T-helper 9 cell (primary cell): ENCODE data around the gene ZDHHC24.
"Not testable (repeated sequence)": the region's sequence is repeated elsewhere in the genome, so short reads cannot be mapped to it uniquely, and the experiment has no call there.

Experiments used
- DNase-seq: peaks from one replicate; pipeline ENCODE4 v3.0.0-alpha.2; 2020
- total RNA-seq, 2 donors: gene quantifications; one replicate each; lab custom pipeline; 2026; lab: John Stamatoyannopoulos, UW

The ZDHHC24 gene, protein sequence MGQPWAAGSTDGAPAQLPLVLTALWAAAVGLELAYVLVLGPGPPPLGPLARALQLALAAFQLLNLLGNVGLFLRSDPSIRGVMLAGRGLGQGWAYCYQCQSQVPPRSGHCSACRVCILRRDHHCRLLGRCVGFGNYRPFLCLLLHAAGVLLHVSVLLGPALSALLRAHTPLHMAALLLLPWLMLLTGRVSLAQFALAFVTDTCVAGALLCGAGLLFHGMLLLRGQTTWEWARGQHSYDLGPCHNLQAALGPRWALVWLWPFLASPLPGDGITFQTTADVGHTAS
- total RNA-seq, result 20.6 to 29.4 reads per million in 2 donors

DNA sequence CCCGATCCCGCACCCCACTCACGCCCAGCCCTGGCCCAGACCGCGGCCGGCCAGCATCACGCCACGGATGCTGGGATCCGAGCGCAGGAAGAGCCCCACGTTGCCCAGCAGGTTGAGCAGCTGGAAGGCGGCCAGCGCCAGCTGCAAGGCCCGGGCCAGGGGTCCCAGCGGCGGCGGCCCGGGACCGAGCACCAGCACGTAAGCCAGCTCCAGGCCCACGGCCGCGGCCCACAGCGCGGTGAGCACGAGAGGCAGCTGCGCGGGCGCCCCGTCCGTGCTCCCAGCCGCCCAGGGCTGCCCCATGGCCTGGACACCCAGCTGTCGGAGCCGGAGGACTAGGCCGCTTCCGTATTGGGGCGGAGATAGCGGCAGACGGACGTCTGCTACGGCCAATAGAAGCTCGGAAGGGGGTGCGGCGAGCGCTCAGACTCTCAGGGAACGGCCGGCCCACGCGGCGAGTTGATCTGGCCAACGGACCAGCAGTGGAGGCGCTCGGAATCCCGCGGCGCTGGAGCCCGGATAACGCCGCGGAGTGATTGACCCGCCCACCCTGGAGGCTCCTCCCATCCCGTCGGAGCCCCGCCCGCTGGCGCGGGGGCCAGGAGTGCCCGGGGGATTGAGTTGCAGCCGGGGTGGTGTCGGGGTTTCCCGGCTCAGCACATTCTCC is at the start of gene ZDHHC24:
TSS of gene ZDHHC24 (minus strand) at position 348 of the 667 bp plus-strand sequence. CDS start at position 303, 45 bp downstream.
- peak; percentile 81 for DNase-seq

DNA sequence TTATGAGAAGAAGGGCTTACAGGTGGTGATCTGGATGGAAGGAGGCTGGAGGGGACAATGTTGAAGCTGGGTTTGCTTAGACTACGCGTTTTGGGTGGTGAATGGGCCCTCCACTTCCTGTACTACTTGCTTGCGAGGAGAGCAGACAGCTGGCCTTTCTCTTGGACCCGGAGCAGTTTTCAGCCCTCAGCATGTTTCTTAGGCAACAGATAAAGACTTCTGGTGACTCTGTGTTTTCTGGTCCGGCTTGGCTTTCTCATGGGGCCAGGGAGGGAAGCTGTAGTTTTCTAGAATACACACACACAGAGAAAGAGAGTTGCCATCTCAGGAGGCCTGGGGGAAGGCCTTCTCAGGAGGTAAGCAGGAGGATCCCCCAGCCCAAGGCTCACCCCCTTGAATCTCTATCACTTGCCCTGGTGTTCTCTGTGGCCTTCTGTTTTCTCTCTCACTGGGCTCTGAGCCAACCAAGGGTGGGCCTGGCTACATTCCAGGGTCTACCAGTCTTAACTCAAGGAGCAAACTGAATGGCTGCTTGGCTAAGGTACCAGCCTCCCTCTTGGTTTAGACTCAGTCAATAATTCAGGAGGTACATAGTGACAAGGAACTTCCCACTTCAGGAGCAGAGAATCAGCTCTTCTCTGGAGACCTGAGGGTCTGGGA is 49.5 kb upstream of the ZDHHC24 start:
- no peak for DNase-seq

DNA sequence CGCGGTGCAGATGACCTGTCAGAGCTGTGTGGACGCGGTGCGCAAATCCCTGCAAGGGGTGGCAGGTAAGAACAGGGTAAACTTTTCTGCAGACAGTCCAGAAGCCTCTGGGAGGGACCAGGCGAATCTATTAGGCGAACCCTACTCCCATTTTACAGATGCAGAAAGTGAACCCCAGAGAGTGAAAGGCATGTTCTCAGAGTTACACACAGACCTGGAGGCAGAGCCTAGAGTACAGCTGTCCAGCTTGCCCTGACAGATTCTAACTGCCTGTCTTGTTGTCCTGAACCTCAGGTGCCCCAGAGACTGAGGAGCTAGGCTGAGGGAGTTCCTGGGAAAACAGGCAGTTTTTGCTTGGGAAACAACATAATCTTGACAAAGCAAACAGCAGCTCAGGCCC is 47.8 kb upstream of the ZDHHC24 start:
- DNase-seq, result no peak

DNA sequence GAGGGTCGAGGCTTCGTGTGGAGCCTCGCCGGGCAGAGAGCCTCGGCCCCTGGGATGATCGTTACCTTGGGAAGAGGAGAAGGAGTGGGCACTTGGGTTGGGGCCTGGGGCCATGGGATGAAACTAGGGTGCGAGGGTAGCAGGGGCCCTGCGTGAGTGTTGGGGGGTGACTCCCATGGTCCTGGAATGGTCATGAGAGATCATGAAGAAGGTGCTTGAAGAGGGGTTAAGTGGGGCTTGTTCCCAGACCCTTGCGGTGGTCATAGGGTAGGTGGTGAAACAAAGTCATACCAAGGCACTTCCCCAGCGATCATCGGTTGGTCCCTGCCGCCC is 47.4 kb upstream of the ZDHHC24 start:
- no peak for DNase-seq

DNA sequence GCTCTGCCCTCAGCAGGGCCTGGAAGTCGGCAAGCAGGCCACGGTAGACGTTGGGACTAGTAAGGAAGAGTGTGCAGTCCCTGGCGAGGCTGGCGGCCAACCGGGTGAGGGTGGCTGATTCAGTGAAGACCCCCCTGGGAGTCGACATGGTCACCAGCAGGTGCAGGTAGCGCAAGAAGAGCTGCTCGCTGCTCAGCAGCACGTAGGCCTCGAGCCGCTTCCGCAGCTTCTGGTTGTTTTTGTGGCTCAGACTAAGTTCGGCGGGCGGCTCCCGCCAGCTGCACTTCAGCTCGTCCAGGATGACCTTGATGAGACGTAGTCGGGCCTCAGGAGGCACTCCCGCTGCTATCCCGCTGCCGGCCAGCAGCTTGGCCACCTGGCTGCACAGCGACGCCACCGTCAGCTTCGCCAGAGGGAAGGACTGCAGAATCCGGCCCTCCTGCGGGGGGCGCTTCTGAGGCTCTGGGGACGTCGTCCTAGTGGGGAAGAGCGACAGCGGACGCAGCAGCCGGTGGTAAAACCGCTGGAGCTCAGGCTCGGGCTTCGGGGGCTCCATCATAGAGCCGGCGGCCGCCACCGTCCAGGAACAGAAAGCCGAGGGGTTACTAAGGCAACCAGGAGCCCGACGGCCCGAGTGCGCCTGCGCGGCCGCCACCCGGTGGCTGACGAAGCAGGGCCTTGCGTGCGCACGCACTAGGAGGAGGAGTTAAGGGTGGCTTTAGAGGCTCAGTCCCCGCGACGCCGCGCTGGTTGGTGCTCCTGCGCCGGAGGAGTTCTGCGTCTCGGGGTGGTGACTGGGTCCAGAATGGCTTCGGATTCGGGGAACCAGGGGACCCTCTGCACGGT is 46.8 kb upstream of the ZDHHC24 start, which contains the start of the genes CCDC87 and CCS:
TSS of gene CCDC87 (minus strand) at position 607 of the 846 bp plus-strand sequence. CDS start at position 559, 48 bp downstream.
TSS of gene CCS (plus strand) at position 729 of the 846 bp plus-strand sequence. CDS start at position 806, 77 bp downstream.
- DNase-seq, result peak; percentile 99

DNA sequence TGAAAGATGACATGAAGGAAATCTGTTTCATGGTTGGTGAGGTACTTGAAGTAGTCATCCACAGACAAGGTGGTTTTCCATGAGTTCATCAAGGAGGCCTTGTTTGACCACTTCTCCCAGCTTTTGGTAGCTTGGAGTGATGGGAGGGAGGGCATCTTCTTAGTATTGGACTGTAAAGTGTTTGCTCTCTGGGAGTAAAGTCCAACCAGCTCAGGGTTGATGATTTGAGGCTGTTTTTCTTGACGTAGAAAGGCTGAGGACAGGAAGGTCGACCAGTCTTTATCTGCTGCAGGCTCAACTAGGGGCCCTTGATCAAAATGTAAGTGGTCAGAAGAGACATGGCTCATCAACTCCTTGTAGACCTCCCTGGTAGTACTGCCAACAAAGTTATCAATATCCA is 45.3 kb upstream of the ZDHHC24 start:
- DNase-seq, result no peak

DNA sequence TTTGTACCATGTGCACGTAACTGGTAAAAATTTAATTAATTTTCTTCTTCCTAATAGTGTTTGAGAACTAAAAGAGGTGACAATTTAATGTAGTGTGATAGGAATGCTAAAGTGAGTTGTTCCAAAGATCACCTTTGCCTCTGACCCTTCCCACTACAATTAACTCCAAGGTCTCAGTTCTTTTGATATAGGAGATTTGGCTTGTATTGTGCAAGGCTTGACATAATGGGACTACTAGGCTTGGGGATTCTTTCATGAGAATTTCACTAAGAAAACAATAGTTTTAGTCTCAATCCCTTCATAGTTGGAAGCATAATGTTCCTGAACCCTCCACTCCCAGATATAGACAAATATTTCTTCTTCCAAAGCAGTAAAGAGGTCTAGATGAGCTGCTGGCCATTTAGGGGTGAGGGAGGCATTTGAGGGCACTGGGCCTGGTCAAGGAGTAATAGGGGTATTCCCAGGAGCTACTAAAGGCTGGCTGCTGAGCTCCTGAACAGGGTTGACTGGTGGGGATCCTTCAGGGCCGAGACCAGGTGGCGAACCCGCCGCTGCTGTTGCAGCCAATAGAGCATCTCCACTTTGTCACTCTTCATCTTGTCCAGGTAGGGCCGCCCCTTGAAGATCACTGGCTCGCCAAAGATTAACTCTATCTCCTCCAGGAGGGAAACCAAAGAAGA is 44.3 kb upstream of the ZDHHC24 start:
- no peak for DNase-seq

DNA sequence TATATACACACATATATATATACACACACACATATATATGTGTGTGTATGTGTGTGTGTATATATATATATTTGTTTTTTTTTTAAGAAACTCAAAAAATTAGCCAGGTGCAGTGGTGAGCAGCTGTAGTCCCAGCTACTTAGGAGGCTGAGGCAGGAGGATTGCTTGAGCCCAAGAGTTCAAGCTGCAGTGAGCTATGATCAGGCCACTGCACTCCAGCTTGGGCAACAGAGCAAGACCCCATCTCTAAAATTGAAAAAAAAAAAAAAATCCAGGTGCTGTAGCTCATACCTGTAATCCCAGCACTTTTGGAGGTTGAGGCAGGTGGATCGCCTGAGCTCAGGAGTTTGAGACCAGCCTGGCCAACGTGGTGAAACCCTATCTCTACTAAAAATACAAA is 43.5 kb upstream of the ZDHHC24 start:
- not testable (repeated sequence) for DNase-seq

DNA sequence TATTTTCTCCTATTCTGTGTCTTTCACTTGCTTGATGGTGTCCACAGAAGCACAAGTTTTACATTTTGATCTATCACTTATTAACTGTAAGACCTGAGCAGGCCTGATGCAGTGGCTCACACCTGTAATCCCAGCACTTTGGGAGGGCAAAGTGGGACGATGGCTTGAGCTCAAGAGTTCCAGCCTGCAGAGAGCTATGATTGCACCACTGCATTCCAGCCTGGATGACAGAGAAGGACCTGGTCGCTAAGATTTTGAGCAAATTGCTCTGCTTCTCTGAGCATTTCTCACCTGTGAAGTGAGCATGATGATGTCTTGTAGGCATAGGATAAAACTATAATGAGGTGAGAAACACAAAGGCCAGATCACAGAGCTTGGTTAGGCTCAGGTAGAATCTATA is 40.3 kb upstream of the ZDHHC24 start:
- DNase-seq, result no peak

DNA sequence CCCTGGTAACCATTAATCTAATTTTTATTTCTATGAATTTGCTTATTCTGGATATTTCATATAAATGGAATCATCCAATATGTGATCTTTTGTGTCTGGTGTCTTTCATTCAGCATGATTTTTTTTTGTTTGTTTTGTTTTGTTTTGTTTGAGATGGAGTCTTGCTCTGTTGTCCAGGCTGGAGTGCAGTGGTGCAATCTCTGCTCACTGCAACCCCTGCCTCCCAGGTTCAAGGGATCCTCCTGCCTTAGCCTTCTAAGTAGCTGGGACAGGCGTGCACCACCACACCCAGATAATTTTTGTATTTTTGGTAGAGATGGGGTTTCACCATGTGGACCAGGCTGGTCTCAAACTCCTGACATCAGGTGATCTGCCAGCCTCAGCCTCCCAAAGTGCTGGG is 39.6 kb upstream of the ZDHHC24 start:
- not testable (repeated sequence) for DNase-seq

DNA sequence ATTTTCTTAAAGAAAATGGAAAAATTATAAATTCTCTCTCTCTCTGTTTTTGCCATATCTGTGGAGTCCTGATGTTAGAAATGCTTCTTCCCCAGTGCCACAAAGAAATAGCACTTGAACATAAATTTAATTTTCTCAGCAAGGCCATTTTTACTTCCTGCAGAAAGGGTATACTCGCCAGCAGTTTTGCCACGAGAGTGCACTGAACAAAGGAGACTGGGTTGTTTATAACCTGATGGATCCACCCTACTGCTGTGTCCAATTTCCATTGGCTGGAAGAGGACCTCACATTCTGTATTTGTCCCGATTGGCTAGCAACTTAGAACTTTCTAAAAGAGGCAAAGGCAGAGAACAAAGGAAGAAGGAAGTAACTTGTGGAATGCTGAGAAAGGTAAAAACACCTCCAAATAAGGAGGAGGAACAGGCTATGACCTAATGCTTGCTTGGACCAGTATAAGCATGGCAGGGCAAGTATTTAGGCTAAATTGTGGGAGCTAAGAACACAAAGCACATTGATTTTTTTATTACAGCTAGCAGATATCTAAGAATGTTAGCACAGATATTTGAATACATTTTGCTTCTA is 36.8 kb upstream of the ZDHHC24 start:
- DNase-seq, result not testable (repeated sequence)

DNA sequence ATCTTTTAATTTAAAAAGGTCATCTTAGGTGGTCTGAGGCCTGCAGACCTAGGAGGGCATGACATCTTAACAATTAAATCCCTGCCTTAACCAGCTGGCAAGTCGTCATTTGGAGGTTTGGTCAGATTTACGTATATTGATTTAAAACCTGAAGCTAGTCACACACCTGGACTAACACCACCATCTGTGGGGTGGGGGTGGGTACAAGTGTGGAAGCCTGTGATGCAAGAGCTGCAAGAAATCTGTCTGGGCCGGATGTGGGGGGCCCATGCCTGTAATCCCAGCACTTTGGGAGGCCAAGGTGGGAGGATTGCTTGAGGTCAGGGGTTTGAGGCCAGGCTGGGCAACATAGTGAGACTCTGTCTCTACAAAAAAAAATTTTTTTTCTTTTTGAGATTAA is 35.4 kb upstream of the ZDHHC24 start:
- no peak for DNase-seq

DNA sequence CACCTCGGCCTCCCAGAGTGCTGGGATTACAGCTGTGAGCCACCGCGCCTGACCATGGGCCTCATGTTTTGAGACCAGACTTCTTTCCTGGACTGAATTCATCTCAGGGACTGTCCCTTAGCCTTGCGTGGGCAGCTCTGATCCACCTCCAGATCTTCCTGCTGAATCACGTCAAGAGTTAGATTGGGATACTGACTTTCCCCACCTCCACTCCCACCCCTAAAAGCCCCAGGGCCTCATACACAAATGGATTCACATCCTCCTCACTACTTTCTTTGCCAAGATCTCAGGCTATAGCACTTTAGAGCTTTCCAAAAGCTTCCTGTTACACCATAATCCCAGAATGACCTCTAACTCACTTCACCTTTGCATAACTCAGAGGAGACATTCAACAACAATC is 35.0 kb upstream of the ZDHHC24 start:
- no peak for DNase-seq

DNA sequence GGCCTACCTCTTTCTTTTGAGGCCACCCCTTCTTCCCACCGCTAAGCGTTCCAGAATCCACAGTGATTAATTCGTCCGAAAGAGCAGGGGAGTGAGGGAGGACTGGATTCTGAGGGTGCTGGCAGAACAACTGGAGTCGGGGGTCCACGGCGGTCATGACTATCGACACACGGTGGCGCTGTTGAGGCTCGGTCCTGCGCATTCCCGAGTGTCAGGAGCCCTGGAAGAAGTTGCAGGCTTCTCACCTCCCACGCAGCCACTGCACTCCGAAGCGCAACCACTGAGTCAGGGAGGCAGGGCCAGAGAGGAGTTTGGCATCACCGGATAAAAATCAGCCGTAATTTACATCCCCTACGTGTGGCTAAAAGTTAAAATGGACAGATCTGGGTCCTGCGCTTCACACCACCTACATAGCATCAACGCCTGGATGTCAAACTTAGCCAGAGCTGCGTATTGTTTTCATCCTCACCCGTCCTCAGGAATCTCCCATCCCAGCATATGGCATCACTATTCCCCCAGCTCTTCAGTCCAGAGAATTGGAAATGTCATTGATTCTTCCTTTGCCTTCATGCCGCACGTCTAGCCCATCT is 33.3 kb upstream of the ZDHHC24 start:
- peak; percentile 83 for DNase-seq

DNA sequence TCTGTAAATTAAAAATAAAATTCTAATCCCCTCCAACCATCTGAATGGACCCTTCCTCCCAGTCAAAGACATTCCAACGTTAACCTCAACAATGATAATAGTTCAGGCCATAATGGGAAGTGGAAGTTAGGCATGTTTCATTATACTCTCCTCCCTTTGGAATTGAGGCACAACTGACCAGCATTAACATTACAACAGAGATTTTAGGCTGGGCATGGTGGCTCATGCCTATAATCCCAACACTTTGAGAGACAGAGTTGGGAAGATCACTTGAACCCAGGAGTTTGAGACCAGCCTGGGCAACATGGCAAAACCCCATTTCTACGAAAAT is 25.0 kb upstream of the ZDHHC24 start:
- DNase-seq, result no peak

DNA sequence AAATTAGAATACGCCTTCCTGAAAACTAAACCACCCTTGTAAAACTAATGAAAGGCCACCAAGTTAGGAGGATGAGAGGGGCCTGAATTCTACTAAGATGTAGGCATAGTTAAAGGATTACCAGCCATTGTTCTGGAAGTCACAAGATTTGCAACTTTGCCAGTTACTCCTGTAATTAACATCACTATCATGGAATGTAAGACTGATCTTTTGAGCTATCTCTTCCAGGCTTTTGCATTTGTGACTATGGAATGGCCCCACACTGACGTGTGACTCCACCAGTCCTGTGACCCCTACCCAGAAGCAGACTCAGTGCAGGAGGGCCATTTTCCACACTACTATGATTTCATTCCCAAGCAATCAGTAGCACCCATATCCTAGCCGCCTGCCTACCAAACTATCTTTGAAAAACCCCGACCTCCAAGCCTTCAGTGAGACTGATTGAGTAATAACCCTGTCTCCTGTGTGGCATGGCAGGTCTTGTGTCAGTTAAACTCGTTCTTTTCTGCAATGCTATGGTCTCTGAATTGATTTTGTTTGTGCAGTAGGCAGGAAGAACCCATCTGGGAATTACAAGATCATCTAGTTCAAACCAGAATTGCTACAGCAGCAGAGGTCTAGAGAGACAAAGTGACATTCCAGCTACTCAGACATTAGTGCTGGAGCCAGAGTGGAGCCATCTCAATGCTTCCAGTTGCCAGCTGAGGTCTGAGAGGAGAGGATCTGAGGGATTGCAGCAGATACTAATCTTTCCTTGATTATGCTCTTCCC is 24.4 kb upstream of the ZDHHC24 start:
- DNase-seq, result no peak

DNA sequence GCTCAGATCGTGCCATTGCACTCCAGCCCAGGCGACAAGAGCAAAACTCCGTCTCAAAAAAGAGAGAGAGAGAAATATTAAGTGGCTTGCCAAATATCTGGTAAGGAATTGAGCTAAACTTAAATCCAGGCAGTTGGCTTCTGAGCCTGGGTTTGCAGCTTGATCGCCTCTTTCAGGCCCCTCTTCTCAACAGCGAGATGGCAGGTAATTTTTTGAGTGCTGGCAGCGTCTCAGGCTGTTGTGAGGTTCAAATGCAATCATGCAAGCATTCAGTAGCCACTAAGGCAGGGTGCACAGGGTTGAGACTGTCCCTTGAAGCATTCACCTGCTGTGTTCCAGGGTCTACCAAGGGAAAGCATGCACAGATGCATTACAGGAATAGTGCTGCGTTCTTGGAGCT is 23.2 kb upstream of the ZDHHC24 start:
- DNase-seq, result no peak

DNA sequence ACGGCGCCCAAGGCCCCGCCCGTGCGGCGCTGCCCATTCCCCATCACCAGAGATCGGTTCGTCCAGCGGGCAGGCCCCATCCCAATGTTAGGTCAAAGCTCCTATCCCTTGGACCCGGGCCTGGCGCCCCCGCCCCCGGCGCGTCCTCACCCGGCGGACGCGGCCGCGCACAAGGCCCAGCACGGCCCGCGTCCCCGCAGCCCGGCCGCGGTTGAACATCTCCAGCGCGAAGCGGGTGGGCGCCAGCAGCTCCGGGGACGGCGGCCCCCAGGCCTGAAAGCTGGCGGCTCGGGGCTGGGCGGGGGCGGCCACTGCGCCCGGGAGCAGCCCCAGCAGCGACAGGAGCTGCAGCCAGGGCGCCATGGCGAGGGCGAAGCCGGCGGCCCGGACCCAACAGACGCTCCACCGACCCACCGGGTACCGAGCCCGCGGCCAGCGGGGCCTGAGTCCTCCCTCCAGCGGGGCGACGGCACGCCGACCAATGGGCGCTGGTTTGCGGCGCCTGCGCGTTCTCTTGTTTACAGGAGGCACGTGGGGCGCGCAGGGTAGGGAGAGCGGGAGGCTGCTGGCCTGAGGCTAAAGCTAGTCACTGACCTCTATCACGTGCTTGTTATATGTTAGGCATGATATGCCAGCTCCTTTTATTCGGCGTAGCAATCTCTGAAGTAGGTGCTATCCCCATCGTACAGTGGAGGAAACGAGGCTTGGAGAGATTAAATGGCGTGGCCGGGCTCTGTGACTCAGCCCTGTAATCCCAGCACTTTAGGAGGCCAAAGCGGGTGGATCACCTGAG is 22.5 kb upstream of the ZDHHC24 start, which contains the start of gene CTSF:
TSS of gene CTSF (minus strand) at position 483 of the 793 bp plus-strand sequence. CDS start at position 363, 120 bp downstream.
- peak; percentile 58 for DNase-seq

DNA sequence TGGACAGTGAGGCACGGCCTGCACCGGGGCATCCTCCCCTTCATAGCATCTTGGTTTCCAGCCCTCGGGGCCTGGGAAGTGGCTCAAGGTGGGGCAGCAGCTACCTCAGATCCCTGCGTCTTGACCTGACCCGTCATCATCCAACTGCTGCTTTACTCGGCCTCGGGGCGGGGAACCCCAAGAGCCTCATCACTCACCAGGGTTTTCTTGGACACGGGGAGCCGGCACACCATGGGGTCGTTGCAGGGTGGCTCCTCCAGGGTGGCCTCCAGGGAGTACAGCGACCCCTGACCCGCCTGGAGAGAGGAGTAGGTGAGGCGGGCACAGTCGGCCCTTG is 21.9 kb upstream of the ZDHHC24 start:
- no peak for DNase-seq

DNA sequence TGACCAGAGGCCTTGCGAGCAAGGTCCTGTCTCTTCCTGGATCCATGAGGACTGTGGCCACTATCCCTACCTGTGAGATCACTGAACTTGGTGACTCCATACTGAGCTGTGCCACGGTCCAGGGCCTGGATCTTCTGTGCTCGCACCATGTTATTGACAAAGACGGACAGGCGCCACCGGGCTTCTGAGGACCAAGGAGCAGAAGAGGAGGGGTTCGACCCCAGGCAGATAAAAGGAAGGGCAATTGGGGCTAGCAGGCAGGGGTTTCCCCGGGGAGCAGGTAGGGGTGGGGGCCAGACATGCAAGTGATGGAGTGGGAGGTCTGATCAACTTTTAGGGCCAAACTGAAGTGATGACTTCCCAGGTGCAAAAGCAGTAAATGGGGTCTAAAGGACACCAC is 20.4 kb upstream of the ZDHHC24 start:
- DNase-seq, result no peak
